ENCODE measurements around the gene SALL4. TPM values are rescaled to one million over a fixed set of nuclear protein-coding genes. Genes with fewer than 3 reads are reported as not detected.
"Not testable (repeated sequence)": the region's sequence is repeated elsewhere in the genome, so short reads cannot be mapped to it uniquely, and the experiment has no call there.

The SALL4 gene
- total RNA-seq, 1 donor from 2014 or later: 0.52 TPM

- Histone ChIP-seq H3K9ac (ENCODE audit: low read depth in 1 of 3, low read length in 3 of 3) (peak within 1 kb of the TSS; percentile 73 to 84 (median 83)), H3K4me1 (ENCODE audit: control insufficient read depth in 3 of 3, insufficient read depth in 3 of 3, low read length in 3 of 3) (peaks cover 4 to 9% (median 8%) of the 10 kb centered on the region in 3 donors), H3K36me3 (ENCODE audit: control insufficient read depth in 3 of 3, insufficient read depth in 3 of 3, low read length in 3 of 3) (no peaks in the 10 kb centered on the region), H3K4me3 (ENCODE audit: low read length in 3 of 3) (peak within 1 kb of the TSS; percentile 78 to 80 (median 78)), H3K27ac (ENCODE audit: low read depth, low read length) (peak within 1 kb of the TSS; percentile 25), H3K27me3 (ENCODE audit: control insufficient read depth in 3 of 3, insufficient read depth in 3 of 3, low read length in 3 of 3) (peaks cover 0 to 4% (median 0%) of the 10 kb centered on the region in 3 donors), H3K9me3 (ENCODE audit: control insufficient read depth in 3 of 3, low read length in 3 of 3) (no peaks in the 10 kb centered on the region)
Measured at GRCh38 chr20:51767867-51768758, 34.2 kb downstream of the SALL4 start, which contains the start of gene ATP9A. ATP9A (minus strand) TSS chr20:51768390; CDS start chr20:51768369, 21 bp downstream.

DNA sequence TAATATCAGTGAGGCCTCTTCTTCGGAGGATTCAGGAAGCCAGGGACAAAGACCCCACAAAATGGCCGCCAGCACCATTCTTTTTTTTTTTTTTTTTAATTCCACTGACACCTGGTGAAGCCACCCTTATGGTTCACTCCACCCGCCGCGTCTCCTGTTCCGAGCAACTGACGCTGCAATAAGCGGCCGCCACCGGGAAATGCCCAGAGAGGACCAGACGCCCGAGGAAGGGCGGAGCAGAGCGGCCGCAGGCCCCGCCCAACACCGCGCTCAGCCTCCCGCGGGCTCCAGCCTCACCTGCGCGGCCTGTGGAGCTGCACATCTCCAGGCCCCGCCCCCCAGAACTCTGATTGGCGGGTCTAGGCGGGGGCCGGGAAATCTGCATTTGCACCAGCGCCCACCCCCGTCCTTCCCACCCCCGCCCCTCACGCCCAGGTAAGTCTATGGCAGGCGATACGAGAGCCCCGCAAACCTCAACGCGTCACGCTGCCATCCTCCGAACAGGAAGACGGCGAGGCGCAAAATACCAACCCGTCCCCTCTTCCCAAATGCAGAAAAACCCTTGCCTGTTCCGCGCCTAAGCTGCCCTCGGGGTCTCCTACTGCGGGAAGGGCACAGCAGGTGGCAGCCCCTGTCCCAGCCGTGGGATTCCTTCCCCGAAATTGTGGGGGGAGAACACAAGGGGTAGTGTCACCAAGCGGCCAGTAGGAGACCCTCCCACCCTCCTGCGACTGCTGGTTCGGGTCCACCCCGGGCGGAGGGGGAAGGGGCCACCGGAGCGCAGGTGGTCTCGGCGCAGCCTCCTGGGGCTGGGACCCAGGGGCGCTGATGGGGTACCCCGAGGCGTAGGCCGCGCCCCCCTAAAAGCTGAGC is 35.1 kb downstream of the SALL4 start:
- H3K4me3 ChIP-seq (ENCODE audit: low read length in 3 of 3): peak overlapping the region; percentile 78 to 80 (median 78)
- H3K9ac ChIP-seq (ENCODE audit: low read depth in 1 of 3, low read length in 3 of 3): peak overlapping the region; percentile 73 to 84 (median 83)
- no peaks in the 10 kb centered on the region for H3K36me3 ChIP-seq (ENCODE audit: control insufficient read depth in 3 of 3, insufficient read depth in 3 of 3, low read length in 3 of 3)
- H3K9me3 ChIP-seq (ENCODE audit: control insufficient read depth in 3 of 3, low read length in 3 of 3): no peaks in the 10 kb centered on the region
- peak overlapping the region; percentile 25 for H3K27ac ChIP-seq (ENCODE audit: low read depth, low read length)
- peaks cover 4 to 9% (median 8%) of the 10 kb centered on the region in 3 donors for H3K4me1 ChIP-seq (ENCODE audit: control insufficient read depth in 3 of 3, insufficient read depth in 3 of 3, low read length in 3 of 3)
- H3K27me3 ChIP-seq (ENCODE audit: control insufficient read depth in 3 of 3, insufficient read depth in 3 of 3, low read length in 3 of 3): peaks cover 0 to 4% (median 0%) of the 10 kb centered on the region in 3 donors

GRCh38 chr20:51765381-51765780 is 36.9 kb downstream of the SALL4 start:
- not testable (repeated sequence) for H3K9me3 ChIP-seq (ENCODE audit: control insufficient read depth in 3 of 3, low read length in 3 of 3); H3K27ac ChIP-seq (ENCODE audit: low read depth, low read length); H3K36me3 ChIP-seq (ENCODE audit: control insufficient read depth in 3 of 3, insufficient read depth in 3 of 3, low read length in 3 of 3); H3K4me1 ChIP-seq (ENCODE audit: control insufficient read depth in 3 of 3, insufficient read depth in 3 of 3, low read length in 3 of 3); H3K9ac ChIP-seq (ENCODE audit: low read depth in 1 of 3, low read length in 3 of 3); H3K4me3 ChIP-seq (ENCODE audit: low read length in 3 of 3); H3K27me3 ChIP-seq (ENCODE audit: control insufficient read depth in 3 of 3, insufficient read depth in 3 of 3, low read length in 3 of 3)

GRCh38 chr20:51763965-51764602 is 38.2 kb downstream of the SALL4 start:
- Histone ChIP-seq H3K4me3 (ENCODE audit: low read length in 3 of 3) (no peak overlapping the region), H3K9ac (ENCODE audit: low read depth in 1 of 3, low read length in 3 of 3) (no peak overlapping the region), H3K36me3 (ENCODE audit: control insufficient read depth in 3 of 3, insufficient read depth in 3 of 3, low read length in 3 of 3) (peaks cover 0 to 2% (median 0%) of the 10 kb centered on the region in 3 donors), H3K27ac (ENCODE audit: low read depth, low read length) (no peak overlapping the region), H3K9me3 (ENCODE audit: control insufficient read depth in 3 of 3, low read length in 3 of 3) (no peaks in the 10 kb centered on the region), H3K27me3 (ENCODE audit: control insufficient read depth in 3 of 3, insufficient read depth in 3 of 3, low read length in 3 of 3) (peaks cover 0 to 4% (median 0%) of the 10 kb centered on the region in 3 donors), H3K4me1 (ENCODE audit: control insufficient read depth in 3 of 3, insufficient read depth in 3 of 3, low read length in 3 of 3) (peaks cover 4 to 9% (median 8%) of the 10 kb centered on the region in 3 donors)

DNA sequence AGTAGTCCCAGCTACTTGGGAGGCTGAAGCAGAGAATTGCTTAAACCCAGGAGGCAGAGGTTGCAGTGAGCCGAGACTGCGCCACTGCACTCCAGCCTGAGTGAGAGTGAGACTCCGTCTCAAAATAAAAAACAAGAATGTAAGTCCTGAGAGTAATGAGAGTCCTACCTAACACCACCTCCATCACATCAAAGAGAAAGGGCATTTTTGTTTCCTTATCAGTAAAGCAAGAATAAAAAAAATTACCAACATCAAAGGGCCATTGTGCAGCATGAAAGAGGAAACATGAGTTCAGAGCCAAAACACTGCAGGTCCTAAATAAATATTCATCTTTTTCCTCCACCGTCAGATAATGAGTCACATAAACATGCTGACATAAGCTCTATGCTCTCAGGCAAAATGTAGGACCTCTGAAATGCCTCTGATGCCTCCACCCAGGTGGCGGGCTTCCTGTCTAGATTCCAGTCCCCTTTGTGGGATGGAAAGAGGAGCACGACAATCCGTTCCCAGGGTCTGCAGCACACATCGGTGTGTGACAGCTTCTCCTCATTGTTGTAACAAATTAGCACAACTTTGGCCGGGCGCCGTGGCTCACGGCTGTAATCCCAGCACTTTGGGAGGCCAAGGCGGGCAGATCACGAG is 41.3 kb downstream of the SALL4 start:
- Histone ChIP-seq H3K27me3 (ENCODE audit: control insufficient read depth in 3 of 3, insufficient read depth in 3 of 3, low read length in 3 of 3) (no peaks in the 10 kb centered on the region), H3K4me1 (ENCODE audit: control insufficient read depth in 3 of 3, insufficient read depth in 3 of 3, low read length in 3 of 3) (no peaks in the 10 kb centered on the region), H3K4me3 (ENCODE audit: low read length in 3 of 3) (no peak overlapping the region), H3K9me3 (ENCODE audit: control insufficient read depth in 3 of 3, low read length in 3 of 3) (no peaks in the 10 kb centered on the region), H3K9ac (ENCODE audit: low read depth in 1 of 3, low read length in 3 of 3) (no peak overlapping the region), H3K36me3 (ENCODE audit: control insufficient read depth in 3 of 3, insufficient read depth in 3 of 3, low read length in 3 of 3) (peaks cover 0 to 2% (median 0%) of the 10 kb centered on the region in 3 donors), H3K27ac (ENCODE audit: low read depth, low read length) (no peak overlapping the region)

- H3K4me3 ChIP-seq (ENCODE audit: low read length in 3 of 3): no peak overlapping the region
- no peak overlapping the region for H3K27ac ChIP-seq (ENCODE audit: low read depth, low read length)
- no peak overlapping the region for H3K9ac ChIP-seq (ENCODE audit: low read depth in 1 of 3, low read length in 3 of 3)
- no peaks in the 10 kb centered on the region for H3K9me3 ChIP-seq (ENCODE audit: control insufficient read depth in 3 of 3, low read length in 3 of 3)
- H3K4me1 ChIP-seq (ENCODE audit: control insufficient read depth in 3 of 3, insufficient read depth in 3 of 3, low read length in 3 of 3): no peaks in the 10 kb centered on the region
- H3K27me3 ChIP-seq (ENCODE audit: control insufficient read depth in 3 of 3, insufficient read depth in 3 of 3, low read length in 3 of 3): no peaks in the 10 kb centered on the region
- H3K36me3 ChIP-seq (ENCODE audit: control insufficient read depth in 3 of 3, insufficient read depth in 3 of 3, low read length in 3 of 3): peaks cover 0 to 2% (median 0%) of the 10 kb centered on the region in 3 donors
Measured at GRCh38 chr20:51759769-51760510, 42.4 kb downstream of the SALL4 start.

- H3K4me3 ChIP-seq (ENCODE audit: low read length in 3 of 3): no peak overlapping the region
- no peak overlapping the region for H3K27ac ChIP-seq (ENCODE audit: low read depth, low read length)
- H3K27me3 ChIP-seq (ENCODE audit: control insufficient read depth in 3 of 3, insufficient read depth in 3 of 3, low read length in 3 of 3): no peaks in the 10 kb centered on the region
- no peaks in the 10 kb centered on the region for H3K9me3 ChIP-seq (ENCODE audit: control insufficient read depth in 3 of 3, low read length in 3 of 3)
- no peaks in the 10 kb centered on the region for H3K4me1 ChIP-seq (ENCODE audit: control insufficient read depth in 3 of 3, insufficient read depth in 3 of 3, low read length in 3 of 3)
- no peak overlapping the region for H3K9ac ChIP-seq (ENCODE audit: low read depth in 1 of 3, low read length in 3 of 3)
- peaks cover 0 to 2% (median 0%) of the 10 kb centered on the region in 3 donors for H3K36me3 ChIP-seq (ENCODE audit: control insufficient read depth in 3 of 3, insufficient read depth in 3 of 3, low read length in 3 of 3)
Measured at GRCh38 chr20:51758978-51759544, 43.3 kb downstream of the SALL4 start.

GRCh38 chr20:51757226-51757625 is 45.1 kb downstream of the SALL4 start:
- H3K9ac ChIP-seq (ENCODE audit: low read depth in 1 of 3, low read length in 3 of 3): no peak overlapping the region
- no peak overlapping the region for H3K4me3 ChIP-seq (ENCODE audit: low read length in 3 of 3)

More at GRCh38 chr20:51757226-51757625, 45.1 kb downstream of the SALL4 start:
- Histone ChIP-seq H3K27me3 (ENCODE audit: control insufficient read depth in 3 of 3, insufficient read depth in 3 of 3, low read length in 3 of 3) (no peaks in the 10 kb centered on the region), H3K4me1 (ENCODE audit: control insufficient read depth in 3 of 3, insufficient read depth in 3 of 3, low read length in 3 of 3) (peaks cover 3 to 4% (median 3%) of the 10 kb centered on the region in 3 donors), H3K36me3 (ENCODE audit: control insufficient read depth in 3 of 3, insufficient read depth in 3 of 3, low read length in 3 of 3) (peaks cover 0 to 2% (median 0%) of the 10 kb centered on the region in 3 donors), H3K27ac (ENCODE audit: low read depth, low read length) (no peak overlapping the region), H3K9me3 (ENCODE audit: control insufficient read depth in 3 of 3, low read length in 3 of 3) (no peaks in the 10 kb centered on the region)

Data from skeletal muscle tissue (tissue), 4 donors.